NCI-H2171 treated with DMSO at 0.1 percent for 48 hours (cell line): ENCODE results near the gene PELI3.
"Not testable (repeated sequence)": the region's sequence is repeated elsewhere in the genome, so short reads cannot be mapped to it uniquely, and the experiment has no call there.

ENCODE experiments used
- DNase-seq: peaks from one replicate; lab custom pipeline; 2025; lab: John Stamatoyannopoulos, UW

Gene PELI3

GRCh38 chr11:66448523-66448922 lies 18.2 kb upstream of the PELI3 start:
- no peak for DNase-seq

GRCh38 chr11:66450560-66450959 lies 16.1 kb upstream of the PELI3 start:
- no peak for DNase-seq

- no peak for DNase-seq
Observed at GRCh38 chr11:66451663-66452062, 15.0 kb upstream of the PELI3 start.

- DNase-seq = no peak
Observed at GRCh38 chr11:66454247-66454646, 12.5 kb upstream of the PELI3 start.

GRCh38 chr11:66454828-66455227 lies 11.9 kb upstream of the PELI3 start:
- no peak for DNase-seq

- no peak for DNase-seq
Observed at GRCh38 chr11:66457826-66458225, 8.9 kb upstream of the PELI3 start.

GRCh38 chr11:66459138-66459778 lies 7.4 kb upstream of the PELI3 start:
- no peak for DNase-seq

- no peak for DNase-seq
Observed at GRCh38 chr11:66462010-66462409, 4.7 kb upstream of the PELI3 start.

GRCh38 chr11:66462911-66463310 lies 3.8 kb upstream of the PELI3 start:
- no peak for DNase-seq

- DNase-seq = not testable (repeated sequence)
Observed at GRCh38 chr11:66464116-66464515, 2.6 kb upstream of the PELI3 start.

GRCh38 chr11:66464916-66465315 lies 1.8 kb upstream of the PELI3 start:
- no peak for DNase-seq

GRCh38 chr11:66465373-66466224 lies 1.1 kb upstream of the PELI3 start:
- DNase-seq = peak; percentile 26

- peak; percentile 56 for DNase-seq
Observed at GRCh38 chr11:66467034-66467659, 442 bp downstream of the PELI3 start.

GRCh38 chr11:66467756-66468155 lies 1.1 kb downstream of the PELI3 start:
- no peak for DNase-seq

- DNase-seq = no peak
Observed at GRCh38 chr11:66468691-66469090, 2.0 kb downstream of the PELI3 start.

- no peak for DNase-seq
Observed at GRCh38 chr11:66469441-66469840, 2.7 kb downstream of the PELI3 start.

GRCh38 chr11:66470015-66470414 lies 3.3 kb downstream of the PELI3 start:
- no peak for DNase-seq

GRCh38 chr11:66471142-66471541 lies 4.4 kb downstream of the PELI3 start:
- no peak for DNase-seq

GRCh38 chr11:66472054-66472453 lies 5.3 kb downstream of the PELI3 start:
- no peak for DNase-seq

GRCh38 chr11:66473167-66473566 lies 6.5 kb downstream of the PELI3 start:
- DNase-seq = no peak

GRCh38 chr11:66473608-66474515 lies 7.2 kb downstream of the PELI3 start:
- DNase-seq = no peak
